SH-SY5Y (cell line): Measurements from ENCODE around the gene SPSB4.

ENCODE experiments used
- GATA2 ChIP-seq: IDR thresholded peaks from 2 replicates; pipeline ENCODE4 v1.6.1; 2011; ENCODE audit warnings: mild to moderate bottlenecking, low read depth, low read length
- GATA3 ChIP-seq: IDR thresholded peaks from 2 replicates; pipeline ENCODE4 v1.6.1; 2011; ENCODE audit warnings: low read depth, mild to moderate bottlenecking, low read length, moderate library complexity

SPSB4 gene

DNA sequence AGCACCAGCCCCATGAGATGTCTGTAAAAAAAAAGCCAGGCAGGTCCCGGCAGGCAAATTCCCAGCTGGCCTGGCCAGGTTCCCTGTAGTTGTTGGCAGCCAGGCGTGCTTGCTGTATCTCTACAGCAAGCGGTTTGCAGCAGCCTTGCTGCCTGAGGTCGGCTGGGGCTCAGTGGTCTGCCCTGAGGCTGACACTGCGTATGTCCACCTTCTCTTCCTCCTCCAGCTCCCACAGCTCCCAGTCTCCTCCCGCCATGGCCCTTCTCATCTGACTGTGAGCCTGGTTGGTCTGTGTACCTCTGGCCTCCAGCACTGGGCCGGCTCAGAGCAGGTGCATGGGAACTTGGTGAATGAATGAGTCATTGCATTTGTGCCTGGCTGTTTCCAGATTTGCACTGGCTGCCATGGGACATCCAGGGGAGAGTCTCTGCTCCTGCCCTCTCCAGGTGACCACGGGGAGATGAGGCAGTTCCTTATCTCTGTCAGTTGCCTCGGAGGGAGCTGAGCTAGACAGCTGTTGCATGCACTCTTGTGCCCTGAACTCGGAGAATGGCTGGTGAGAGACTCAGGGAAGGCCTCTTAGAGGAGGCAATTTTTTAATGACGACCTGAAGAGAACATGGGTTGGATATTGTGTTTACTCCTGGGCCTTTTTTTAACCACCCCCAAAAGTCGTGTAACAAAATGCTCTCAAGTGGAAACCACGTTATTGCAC lies 43.0 kb downstream of the SPSB4 start:
- no peak for TF ChIP-seq GATA3
- no peak for TF ChIP-seq GATA2

DNA sequence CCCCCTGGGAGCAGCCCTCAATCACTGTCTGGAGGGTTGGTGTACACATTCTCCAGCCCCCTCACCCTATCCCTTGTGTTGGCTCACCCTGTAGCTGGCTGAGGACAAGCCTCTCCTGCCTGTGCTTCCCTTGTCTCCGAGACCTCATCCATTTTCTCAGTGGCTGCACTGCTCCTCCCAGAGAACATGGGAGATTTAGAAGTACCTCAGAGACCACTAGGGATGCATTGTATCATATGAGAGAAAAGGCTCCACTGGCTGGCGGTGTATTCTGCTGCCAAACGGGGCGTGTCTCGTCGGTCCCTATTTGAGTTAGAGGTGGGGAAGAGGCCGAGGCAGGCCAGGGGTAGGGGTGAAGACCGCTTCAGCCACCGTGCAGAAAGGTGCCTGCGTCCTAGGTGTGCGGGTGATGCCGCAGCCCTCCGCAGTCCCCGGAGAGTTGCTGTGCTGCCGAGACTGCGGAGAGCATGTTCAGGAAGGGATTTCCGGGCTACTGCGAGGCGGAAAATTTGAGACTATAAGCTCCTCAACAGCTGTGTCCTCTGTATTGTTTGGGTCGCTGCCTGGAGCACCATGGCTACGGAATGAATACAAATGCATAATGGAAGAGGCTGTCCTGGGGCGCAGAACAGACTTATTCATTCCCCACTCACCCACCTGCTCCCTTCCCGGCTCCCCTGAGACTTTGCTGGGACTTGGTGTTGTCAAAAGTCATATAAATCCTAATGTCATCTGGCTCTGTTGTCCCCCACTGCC lies 43.8 kb downstream of the SPSB4 start:
- TF ChIP-seq GATA2 = no peak
- no peak for TF ChIP-seq GATA3

DNA sequence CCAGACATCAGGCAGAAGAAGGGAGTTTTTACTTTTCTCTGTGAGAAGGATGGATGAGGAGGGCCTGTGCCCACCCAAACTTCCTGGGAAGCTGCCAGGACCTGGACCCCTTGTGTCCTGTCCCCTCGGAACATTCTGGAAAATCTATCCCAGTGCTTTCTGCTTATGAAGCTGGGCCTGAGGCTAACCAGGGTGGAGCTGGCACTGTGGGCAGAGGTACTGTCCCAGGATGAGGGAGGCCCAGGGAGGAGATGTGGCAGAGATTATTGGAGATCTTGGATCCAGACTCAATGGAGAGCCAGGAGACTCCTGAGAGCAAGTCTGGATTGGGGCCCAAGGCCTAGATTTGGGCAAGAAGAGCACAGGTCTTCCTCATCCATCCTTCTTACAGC lies 44.4 kb downstream of the SPSB4 start:
- TF ChIP-seq GATA2 = no peak
- TF ChIP-seq GATA3 = no peak

DNA sequence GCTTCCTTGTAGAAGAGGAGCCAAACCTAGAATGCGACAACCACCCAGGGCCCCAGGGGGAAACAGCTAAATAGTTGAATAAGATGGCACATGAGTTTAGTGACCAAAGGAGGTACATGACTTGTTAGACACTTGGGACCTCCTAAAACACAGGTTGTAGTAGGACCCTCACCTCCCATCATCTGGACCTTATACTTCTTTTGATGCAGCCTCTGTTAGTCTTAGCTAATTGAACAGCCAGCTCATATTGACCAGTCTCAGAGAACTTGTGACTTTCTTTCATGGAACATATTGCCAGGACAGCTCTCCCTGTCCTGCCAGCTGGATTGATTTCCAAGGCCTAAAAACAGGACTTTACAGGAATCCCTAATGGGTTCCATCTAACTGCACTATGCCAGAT lies 45.0 kb downstream of the SPSB4 start:
- TF ChIP-seq GATA2 (no peak), GATA3 (no peak)

DNA sequence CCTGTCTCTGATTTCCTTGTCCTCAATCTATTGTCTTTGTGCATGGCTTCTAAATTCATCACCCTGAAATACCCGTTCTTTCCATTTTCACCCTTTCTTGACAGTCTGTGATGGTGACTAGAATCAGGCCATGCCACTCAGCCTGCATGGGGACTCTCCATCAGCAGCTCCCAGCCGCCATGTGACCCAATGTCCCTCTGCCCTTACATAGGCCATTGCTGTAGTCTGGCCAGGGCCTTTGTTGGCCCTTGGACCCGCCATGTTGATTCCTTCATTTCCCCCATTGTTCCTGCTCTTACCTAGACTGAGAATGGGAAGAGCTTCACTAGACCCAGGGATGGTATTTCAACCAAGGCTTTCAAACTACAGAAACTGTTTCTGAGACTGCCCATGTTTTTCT lies 45.8 kb downstream of the SPSB4 start:
- TF ChIP-seq GATA3 (no peak), GATA2 (no peak)

DNA sequence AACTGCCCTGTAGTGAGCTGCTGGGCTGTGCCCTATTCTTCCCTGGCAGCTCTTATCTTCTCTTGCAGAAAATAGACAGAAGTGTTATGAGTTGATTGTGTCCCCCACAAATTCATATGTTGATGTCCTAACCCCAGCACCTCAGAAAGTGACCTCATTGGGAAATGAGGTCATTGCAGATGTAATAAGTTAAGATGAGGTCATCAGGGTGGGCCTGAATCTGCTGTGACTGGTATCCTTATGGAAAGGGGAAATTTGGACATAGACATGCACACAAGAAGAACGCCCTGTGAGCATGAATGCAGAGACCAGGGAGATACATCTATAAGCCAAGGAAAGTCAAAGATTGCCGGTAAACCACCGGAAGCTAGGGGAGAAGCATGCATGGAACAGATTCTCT lies 49.0 kb downstream of the SPSB4 start:
- no peak for TF ChIP-seq GATA3
- TF ChIP-seq GATA2 = no peak

DNA sequence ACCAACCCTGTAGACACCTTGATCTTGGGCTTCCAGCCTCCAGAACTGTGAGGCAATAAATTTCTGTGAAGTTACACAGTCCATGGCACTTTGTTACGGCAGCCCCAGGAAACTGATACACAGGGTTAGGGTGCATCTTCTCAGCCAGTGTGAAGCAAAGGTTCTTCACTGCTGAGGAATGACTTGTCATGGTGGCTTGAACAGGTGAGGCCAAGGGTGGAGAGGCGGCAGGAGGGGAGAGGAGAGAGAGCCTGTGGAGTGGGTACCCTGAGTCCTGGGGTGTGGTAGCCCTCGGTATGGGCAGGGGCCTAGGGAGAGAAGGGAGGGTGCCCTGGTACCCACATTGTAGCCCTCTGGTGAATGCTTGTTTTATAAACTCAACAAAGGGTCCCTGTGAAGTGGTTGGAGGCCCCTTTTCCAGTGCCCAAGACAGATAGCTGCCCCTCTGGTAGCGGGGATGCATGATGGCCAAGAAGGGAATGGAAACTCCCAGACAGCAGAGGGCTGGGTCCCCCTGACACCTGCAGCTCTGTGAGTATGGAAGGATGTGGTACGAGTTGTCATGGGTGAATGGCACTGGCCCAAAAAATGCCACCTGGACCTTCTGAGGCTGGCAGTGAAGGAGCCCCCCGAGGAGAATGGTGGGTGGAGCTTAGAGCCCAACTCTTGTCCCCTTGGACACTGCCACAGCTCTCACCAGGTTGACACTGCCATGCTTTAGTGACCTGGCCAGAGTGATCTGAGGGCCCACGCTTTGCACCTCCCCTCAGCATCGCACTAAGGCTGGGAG lies 49.6 kb downstream of the SPSB4 start:
- TF ChIP-seq GATA3 (no peak), GATA2 (no peak)

DNA sequence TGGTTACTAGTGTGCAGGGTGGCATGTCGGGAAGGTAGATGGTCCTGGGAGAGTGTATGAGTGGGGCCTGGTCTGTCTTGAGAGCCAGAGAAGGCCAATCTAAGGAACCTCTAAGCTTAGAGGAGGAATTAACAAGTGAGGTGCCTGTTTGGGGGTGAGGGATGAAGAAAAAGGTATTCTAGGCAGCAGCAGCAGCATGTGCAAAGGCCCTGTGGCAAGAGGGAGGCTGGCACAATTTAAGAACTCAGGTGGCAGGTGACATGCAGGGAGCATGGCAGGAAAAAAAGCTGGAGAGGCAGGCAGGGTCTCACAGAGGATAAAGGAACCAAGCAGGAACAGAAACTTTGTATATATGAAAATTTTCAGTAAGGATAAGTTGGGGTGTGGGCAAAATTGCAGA lies 51.2 kb downstream of the SPSB4 start:
- TF ChIP-seq GATA3 = no peak

DNA sequence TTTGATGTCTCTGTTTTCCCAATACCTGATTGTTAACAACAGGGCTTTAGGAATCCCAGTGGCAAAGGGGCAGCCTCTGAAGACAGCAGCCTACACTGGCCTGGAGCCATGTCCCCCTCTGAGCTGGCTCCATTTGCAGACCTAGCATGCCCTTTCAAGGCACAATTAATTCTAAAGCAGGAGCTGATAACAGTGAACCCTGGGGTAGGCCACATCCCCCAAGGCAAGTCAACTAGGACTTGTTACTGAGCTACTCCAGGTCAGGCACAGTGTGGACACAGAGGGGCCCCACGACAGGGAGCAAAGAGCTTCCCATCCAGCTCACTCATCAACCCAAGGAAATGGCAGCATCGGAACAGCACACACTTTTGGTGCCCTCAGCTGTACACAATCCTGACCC lies 51.9 kb downstream of the SPSB4 start:
- TF ChIP-seq GATA2 (no peak), GATA3 (no peak)

DNA sequence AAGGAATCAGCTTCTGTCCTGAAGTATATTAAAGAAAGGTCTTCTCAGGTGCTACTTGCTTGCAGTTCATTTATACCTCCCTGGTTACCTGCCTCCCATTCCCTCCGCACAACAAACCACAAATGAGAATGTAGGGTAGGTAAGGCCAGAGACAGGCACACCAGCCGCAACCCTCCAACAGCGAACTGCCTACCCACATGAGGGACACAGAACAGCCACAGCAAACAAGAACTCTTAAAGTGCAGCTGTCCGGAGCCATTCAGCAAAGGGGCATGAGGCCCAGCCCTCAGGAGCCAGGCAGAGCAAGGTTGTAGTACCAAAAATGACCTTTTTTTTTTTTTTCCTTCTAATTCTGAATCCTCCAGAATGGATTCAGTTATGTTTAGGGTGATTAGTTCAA lies 52.4 kb downstream of the SPSB4 start:
- TF ChIP-seq GATA3 = no peak
- no peak for TF ChIP-seq GATA2

DNA sequence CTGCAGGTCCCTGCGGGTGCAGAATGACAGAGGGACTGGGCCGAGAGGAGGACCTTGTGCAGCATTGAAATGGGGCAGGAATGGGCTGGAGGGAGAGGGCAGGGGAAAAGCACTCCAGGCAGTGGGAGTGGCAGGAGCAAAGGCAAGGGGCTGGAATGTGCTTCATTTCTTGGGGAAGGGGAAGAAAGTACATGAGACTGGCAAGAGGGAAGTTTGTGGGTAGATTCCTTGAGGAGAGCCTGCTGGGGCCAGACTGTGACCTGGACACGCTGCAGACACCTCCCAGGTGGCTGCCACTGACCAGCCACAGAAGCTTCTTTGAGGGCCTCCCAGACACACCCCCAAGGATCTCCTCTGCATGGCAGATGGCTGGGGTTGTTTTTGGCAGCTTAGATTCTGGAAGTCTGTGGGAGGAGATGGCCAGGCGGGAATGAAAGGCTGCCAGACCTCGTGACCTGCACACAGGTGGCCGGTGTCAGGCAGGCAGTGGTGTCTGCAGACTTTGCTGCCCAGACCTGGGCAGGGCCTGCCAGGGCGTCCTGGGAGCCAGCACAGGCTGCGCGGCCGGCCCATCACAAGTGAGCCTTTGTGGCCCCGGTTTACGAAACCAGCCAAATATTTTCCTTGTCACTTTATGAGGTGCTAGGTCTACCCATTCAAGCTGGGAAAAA lies 53.1 kb downstream of the SPSB4 start:
- no peak for TF ChIP-seq GATA3

DNA sequence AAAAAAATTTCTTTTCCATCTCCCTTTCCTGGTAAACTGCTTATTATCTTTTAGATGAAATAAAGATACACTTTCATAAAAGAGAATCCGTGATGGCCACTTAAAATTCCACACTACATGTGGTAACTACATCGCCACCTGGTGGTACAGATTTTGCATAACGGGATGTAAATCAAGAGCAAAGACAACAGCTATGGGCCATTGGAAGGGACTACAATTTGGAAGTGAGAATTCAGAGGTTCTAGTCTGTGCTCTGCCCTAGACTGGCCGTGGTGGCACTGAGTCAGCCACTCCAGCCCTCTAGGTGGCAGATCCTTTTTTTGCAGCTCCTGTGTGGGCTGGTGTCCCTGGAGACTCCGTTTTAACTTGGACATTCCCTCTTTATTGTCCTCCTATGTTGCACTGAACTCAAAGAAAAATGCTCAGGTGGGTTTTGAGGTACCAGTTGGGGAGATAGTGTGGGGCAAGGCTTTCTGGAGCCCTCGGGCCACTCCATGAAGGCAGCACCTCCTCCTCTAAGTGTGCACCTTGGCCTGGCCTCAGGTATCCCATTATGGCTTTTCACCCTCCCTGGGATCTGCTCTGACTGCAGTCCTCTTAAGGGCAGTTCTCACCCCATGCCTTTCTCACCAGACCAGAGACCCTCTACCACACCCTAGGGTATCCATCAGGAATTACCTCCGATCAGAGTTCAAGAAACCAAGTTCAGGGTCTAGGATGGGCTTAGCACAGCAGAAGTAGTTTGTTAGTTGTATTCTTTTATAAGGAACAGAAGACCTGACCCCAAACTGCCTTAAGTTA lies 54.9 kb downstream of the SPSB4 start:
- TF ChIP-seq GATA2 (no peak), GATA3 (no peak)

DNA sequence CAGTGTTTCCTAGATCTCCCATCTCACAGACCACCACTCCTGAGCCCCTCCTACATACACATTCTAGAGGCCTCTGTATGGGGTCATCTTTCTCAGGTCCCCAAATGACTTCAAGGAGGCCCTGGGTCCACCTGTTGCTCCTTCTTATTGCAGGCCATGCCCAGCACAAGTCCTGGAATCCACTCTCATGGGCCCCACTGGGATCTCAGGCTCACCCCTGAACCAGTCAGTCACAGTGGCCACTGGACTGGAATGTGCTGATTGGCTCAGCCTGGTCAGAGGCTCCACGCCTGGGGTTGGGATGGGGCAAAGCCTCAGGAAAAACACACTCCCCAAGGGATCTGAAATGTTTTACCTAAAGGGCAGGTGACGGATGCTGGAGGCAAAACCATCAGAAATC lies 55.7 kb downstream of the SPSB4 start:
- TF ChIP-seq GATA2 (no peak), GATA3 (no peak)
